ENCODE results near the gene SLC12A9.

GRCh38 chr7:100812729-100813128, 39.8 kb upstream of the SLC12A9 start:
- TF ChIP-seq, protein P1, sequence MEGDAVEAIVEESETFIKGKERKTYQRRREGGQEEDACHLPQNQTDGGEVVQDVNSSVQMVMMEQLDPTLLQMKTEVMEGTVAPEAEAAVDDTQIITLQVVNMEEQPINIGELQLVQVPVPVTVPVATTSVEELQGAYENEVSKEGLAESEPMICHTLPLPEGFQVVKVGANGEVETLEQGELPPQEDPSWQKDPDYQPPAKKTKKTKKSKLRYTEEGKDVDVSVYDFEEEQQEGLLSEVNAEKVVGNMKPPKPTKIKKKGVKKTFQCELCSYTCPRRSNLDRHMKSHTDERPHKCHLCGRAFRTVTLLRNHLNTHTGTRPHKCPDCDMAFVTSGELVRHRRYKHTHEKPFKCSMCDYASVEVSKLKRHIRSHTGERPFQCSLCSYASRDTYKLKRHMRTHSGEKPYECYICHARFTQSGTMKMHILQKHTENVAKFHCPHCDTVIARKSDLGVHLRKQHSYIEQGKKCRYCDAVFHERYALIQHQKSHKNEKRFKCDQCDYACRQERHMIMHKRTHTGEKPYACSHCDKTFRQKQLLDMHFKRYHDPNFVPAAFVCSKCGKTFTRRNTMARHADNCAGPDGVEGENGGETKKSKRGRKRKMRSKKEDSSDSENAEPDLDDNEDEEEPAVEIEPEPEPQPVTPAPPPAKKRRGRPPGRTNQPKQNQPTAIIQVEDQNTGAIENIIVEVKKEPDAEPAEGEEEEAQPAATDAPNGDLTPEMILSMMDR (IDR thresholded peaks at IDR 0.05; ENCODE audit: borderline replicate concordance, extremely low read depth, low read length, poor library complexity, severe bottlenecking) = no peak
- TF ChIP-seq EZH2 (IDR thresholded peaks at IDR 0.05; ENCODE audit: borderline replicate concordance, low read depth, low read length, severe bottlenecking) = no peak

Measured in DND-41 (cell line).